K562 (cell line): ENCODE results near the gene G6PC3. TPM values are rescaled to one million over a fixed set of nuclear protein-coding genes. Genes with fewer than 3 reads are reported as not detected.
A peak's percentile ranks its signal among the peaks of the same experiment; 100 is the strongest.

Source experiments
- ATAC-seq: fragments of 200-7000 bp; cut with Tn5 transposase; 3 replicates; pipeline ENCODE4 v1.9.1; 2020; ENCODE audit warnings: moderate library complexity
- BruUV-seq: library from RNA; stranded (reverse); fragments of 400-500 nt; replicated peaks from 2 replicates; lab custom pipeline; 2021; lab: Mats Ljungman, UMichigan
- CTCF ChIA-PET: fragments of 300-600 bp; formaldehyde crosslinking; extraction: SDS; loops from one replicate; lab custom pipeline; 2021; ENCODE audit warnings: low intra/inter-chr PET ratio; lab: Yijun Ruan, JAX
- POLR2A ChIA-PET: fragments of 300-600, 350-650 bp; sonication (Branson Sonifier 250); formaldehyde crosslinking; extraction: SDS; loops from one replicate; lab custom pipeline; 2021; ENCODE audit warnings: antibody characterized with exemption, inconsistent platforms; lab: Yijun Ruan, JAX
- DNase-seq, 4 experiments: peaks; one replicate each; pipeline versions ENCODE4 v3.0.0 to v3.0.0-alpha.2; 2011 to 2018; ENCODE audit warnings: low spot score in 3 of 4, mixed read lengths in 3 of 4; ENCODE audit errors: extremely low read depth in 1 of 4
- FAIRE-seq: peaks from 2 replicates; lab custom pipeline; 2011; peaks lifted over from hg19 to GRCh38; lab: Jason Lieb, UNC
- H2AFZ ChIP-seq: 2 replicates; pipeline ENCODE4 v1.6.0; 2011; ENCODE audit warnings: low read depth, low read length, control low read depth, inconsistent platforms
- H3K27ac ChIP-seq: fragments of 200-600 bp; 3 replicates; pipeline ENCODE4 v1.8.0; 2011; ENCODE audit warnings: low read depth, mild to moderate bottlenecking, control low read depth, inconsistent platforms, low read length, moderate library complexity, mixed read lengths; ENCODE audit errors: extremely low read depth
- H3K27me3 ChIP-seq, 2 experiments: fragments of 300-600 bp in 1 of 2; 2 replicates in 1 of 2; 3 replicates in 1 of 2; pipeline versions ENCODE4 v1.6.0 to v1.8.0; 2011; ENCODE audit warnings: inconsistent platforms in 2 of 2, low read length in 2 of 2, mild to moderate bottlenecking in 1 of 2, mixed read lengths in 1 of 2, moderate library complexity in 1 of 2; ENCODE audit not compliant: control insufficient read depth in 2 of 2, insufficient read depth in 2 of 2
- H3K36me3 ChIP-seq: fragments of 300-600 bp; 3 replicates; pipeline ENCODE4 v1.8.0; 2011; ENCODE audit warnings: mild to moderate bottlenecking, low read length, inconsistent platforms; ENCODE audit not compliant: control insufficient read depth, insufficient read depth
- H3K4me1 ChIP-seq, 2 experiments: fragments of 200-600 bp in 1 of 2; replicated peaks in 1 of 2; 2 replicates in 1 of 2; 3 replicates in 1 of 2; pipeline versions ENCODE4 v1.5.1 to v1.8.0; 2011; ENCODE audit warnings: inconsistent platforms in 2 of 2, low read length in 2 of 2, mild to moderate bottlenecking in 1 of 2, mixed read lengths in 1 of 2, moderate library complexity in 1 of 2; ENCODE audit not compliant: control insufficient read depth in 2 of 2, insufficient read depth in 2 of 2
- H3K4me2 ChIP-seq: 2 replicates; pipeline ENCODE4 v1.6.1; 2011; ENCODE audit warnings: low read length, control low read depth, inconsistent platforms, mixed read lengths; ENCODE audit not compliant: insufficient read depth
- H3K4me3 ChIP-seq: fragments of 200-600 bp; sonication (generic), shearing (Covaris generic); 2 replicates; pipeline ENCODE4 v1.5.1; 2016; ENCODE audit warnings: control low read depth, inconsistent platforms
- H3K79me2 ChIP-seq: fragments of 200-600 bp; 3 replicates; pipeline ENCODE4 v1.8.0; 2011; ENCODE audit warnings: low read length, inconsistent platforms; ENCODE audit not compliant: control insufficient read depth, insufficient read depth
- H3K9ac ChIP-seq, 2 experiments: 2 replicates each; pipeline versions ENCODE4 v1.6.0 to v1.6.1; 2011; ENCODE audit warnings: low read depth in 2 of 2, low read length in 2 of 2, control low read depth in 1 of 2, inconsistent platforms in 1 of 2, mild to moderate bottlenecking in 1 of 2, mixed read lengths in 1 of 2; ENCODE audit not compliant: insufficient read depth in 1 of 2
- H3K9me1 ChIP-seq: one replicate; pipeline ENCODE4 v1.6.0; 2011; ENCODE audit warnings: inconsistent platforms, mild to moderate bottlenecking, low read length, moderate library complexity; ENCODE audit not compliant: control insufficient read depth, insufficient read depth
- H3K9me3 ChIP-seq: replicated peaks from 2 replicates; pipeline ENCODE4 v1.5.1; 2011; ENCODE audit warnings: low read depth, low read length, inconsistent platforms; ENCODE audit not compliant: control insufficient read depth, insufficient read depth
- H4K20me1 ChIP-seq: replicated peaks from 2 replicates; pipeline ENCODE4 v1.6.1; 2011; ENCODE audit warnings: low read length, inconsistent platforms, mixed read lengths; ENCODE audit not compliant: control insufficient read depth, insufficient read depth
- FOXJ2 ChIP-seq: fragments of 200-800 bp; sonication (Bioruptor generic); IDR thresholded peaks from 2 replicates; pipeline ENCODE4 v1.6.1; 2016; ENCODE audit warnings: missing genetic modification characterization, missing compliant biosample characterization
- NCOR1 ChIP-seq: fragments of 450-650 bp; IDR thresholded peaks from 2 replicates; pipeline ENCODE4 v1.6.1; 2016; ENCODE audit warnings: mild to moderate bottlenecking, moderate library complexity
- NELFE ChIP-seq: IDR thresholded peaks from 2 replicates; pipeline ENCODE4 v1.6.1; 2011; ENCODE audit warnings: mild to moderate bottlenecking; ENCODE audit not compliant: insufficient read depth, insufficient read length
- SMARCB1 ChIP-seq: IDR thresholded peaks from 2 replicates; pipeline ENCODE4 v1.6.1; 2011; ENCODE audit warnings: improper control_type of control experiment, low read depth; ENCODE audit not compliant: insufficient read length
- SPI1 ChIP-seq: IDR thresholded peaks from 2 replicates; pipeline ENCODE4 v1.6.1; 2011; ENCODE audit warnings: low read depth, low read length, control low read depth, borderline replicate concordance
- ZNF311 ChIP-seq: fragments of 250-450 bp; sonication (Bioruptor Pico); IDR thresholded peaks from 2 replicates; pipeline ENCODE4 v1.4.0; 2020; ENCODE audit warnings: mild to moderate bottlenecking, moderate library complexity
- WGBS: fragments of 100-300 bp; shearing (Covaris generic); methylation state at CpG from one replicate; pipeline ENCODE4 v1.1.6; 2016; ENCODE audit warnings: low coverage, mixed read lengths; ENCODE audit not compliant: insufficient coverage; ENCODE audit errors: missing lambda C conversion rate; 5-methylcytosine and 5-hydroxymethylcytosine counted together
- in situ Hi-C: fragments of 300-500 bp; cut with MboI; formaldehyde crosslinking; loops from 4 replicates; pipeline ENCODE4 v1.15.0; 2018; ENCODE audit warnings: inconsistent platforms, mixed read lengths
- intact Hi-C: fragments of 100-400 bp; cut with micrococcal nuclease; formaldehyde crosslinking; loops from 2 replicates; pipeline ENCODE4 v1.14.2; 2022
- polyA plus RNA-seq, 8 experiments: library from polyadenylated mRNA; depleted of rRNA in 4 of 8; stranded (reverse) in 5 of 8; unstranded in 3 of 8; fragments of >200 nt; fragmentation: Nextera tagmentation in 2 of 8; fragmentation: Illumina TruSeq in 1 of 8; extraction: Ambion mirVana in 2 of 8; extraction: Trizol in 1 of 8; gene quantifications; 2 replicates each; pipeline versions ENCODE4 v1.2.1 to v1.2.3, GENCODE V29; 2011 to 2014; ENCODE audit warnings: inconsistent platforms in 1 of 8, missing spikeins in 1 of 8
- total RNA-seq, 7 experiments: library from RNA; depleted of rRNA in 6 of 7; stranded (reverse); fragments of >200 nt in 6 of 7; fragmentation: Illumina TruSeq in 2 of 7; extraction: Trizol in 2 of 7; gene quantifications; 2 replicates each; pipeline versions ENCODE4 v1.2.1 to v1.2.3, GENCODE V29; 2011 to 2021; ENCODE audit warnings: low replicate concordance in 1 of 7
- TF ChIP-seq, protein P1 (sequence below): sonication (generic); formaldehyde crosslinking; IDR thresholded peaks from 2 replicates; pipeline ENCODE4 v1.8.1; 2023; ENCODE audit warnings: mild to moderate bottlenecking, missing genetic modification reagents
- TF ChIP-seq, protein P2 (sequence below): fragments of 450-650 bp; IDR thresholded peaks from 2 replicates; pipeline ENCODE4 v1.6.1; 2016

The G6PC3 gene
- total and polyA plus RNA-seq, 9 of the 15 experiments (the other 6 are each of a cell fraction or from before 2014, with no cell fraction given), result 10.4 to 57.8 (median 31.1) TPM

DNA sequence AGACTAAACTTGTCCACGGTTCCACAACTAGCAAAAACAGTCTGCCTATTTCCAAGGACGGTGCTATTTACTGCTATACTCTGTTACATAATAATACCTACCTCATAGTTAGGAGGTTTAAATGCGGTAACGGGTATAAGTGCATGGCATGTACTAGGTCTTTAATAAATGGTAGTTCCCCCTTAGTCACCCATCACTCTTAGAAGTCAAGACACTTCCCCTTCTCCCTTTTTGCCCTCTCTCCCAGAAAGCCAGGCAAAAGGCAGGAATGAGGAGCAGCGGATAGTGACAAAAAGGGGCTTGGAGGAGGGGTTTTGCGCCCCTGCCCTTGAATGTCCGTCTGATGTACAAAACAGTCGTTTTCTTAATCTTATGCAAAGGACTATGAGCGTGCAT lies 3.0 kb upstream of the G6PC3 start:
- H3K36me3 ChIP-seq, result peaks cover 18% of the 10 kb centered on the region
- in situ Hi-C loops (no loop called here), intact Hi-C loops (no loop called here)
- H3K27ac ChIP-seq, result peak overlapping the region; percentile 95
- DNase-seq (peak in 1 of 4 experiments; percentile 23), FAIRE-seq (no peak), ATAC-seq (no peak)
- BruUV-seq, result no TSS peak
- WGBS, result 47% methylated on average over 9 of the region's 9 CpGs
- H3K9me1 ChIP-seq, result no peaks in the 10 kb centered on the region
- ChIA-PET CTCF (no interaction called here), POLR2A (interaction anchor here (0.6 to 2.3 kb wide), 4 partner anchors 10 to 134 kb away, joined by 3 to 11 read pairs (median 4); no protein-coding TSS in a partner anchor)
- no peak overlapping the region for H3K4me3 ChIP-seq
- H3K4me2 ChIP-seq, result peak overlapping the region; percentile 99
- peak overlapping the region in 1 of 2 experiments; percentile 93; a peak in 2 of 4 replicates for H3K9ac ChIP-seq
- peaks cover 61% of the 10 kb centered on the region for H3K79me2 ChIP-seq
- peak overlapping the region; percentile 82 for H2AFZ ChIP-seq
- H3K9me3 ChIP-seq, result no peaks in the 10 kb centered on the region
- H4K20me1 ChIP-seq, result peaks cover 10% of the 10 kb centered on the region; the same call in 1 of the 2 replicates
- peaks cover 28 to 41% of the 10 kb centered on the region in 2 experiments; a peak in 4 of 5 replicates for H3K4me1 ChIP-seq
- TF ChIP-seq, protein P1, sequence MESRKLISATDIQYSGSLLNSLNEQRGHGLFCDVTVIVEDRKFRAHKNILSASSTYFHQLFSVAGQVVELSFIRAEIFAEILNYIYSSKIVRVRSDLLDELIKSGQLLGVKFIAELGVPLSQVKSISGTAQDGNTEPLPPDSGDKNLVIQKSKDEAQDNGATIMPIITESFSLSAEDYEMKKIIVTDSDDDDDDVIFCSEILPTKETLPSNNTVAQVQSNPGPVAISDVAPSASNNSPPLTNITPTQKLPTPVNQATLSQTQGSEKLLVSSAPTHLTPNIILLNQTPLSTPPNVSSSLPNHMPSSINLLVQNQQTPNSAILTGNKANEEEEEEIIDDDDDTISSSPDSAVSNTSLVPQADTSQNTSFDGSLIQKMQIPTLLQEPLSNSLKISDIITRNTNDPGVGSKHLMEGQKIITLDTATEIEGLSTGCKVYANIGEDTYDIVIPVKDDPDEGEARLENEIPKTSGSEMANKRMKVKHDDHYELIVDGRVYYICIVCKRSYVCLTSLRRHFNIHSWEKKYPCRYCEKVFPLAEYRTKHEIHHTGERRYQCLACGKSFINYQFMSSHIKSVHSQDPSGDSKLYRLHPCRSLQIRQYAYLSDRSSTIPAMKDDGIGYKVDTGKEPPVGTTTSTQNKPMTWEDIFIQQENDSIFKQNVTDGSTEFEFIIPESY (CRISPR knock-in tag), result 0 out of 2 replicates have a peak, but pooled peaks have one; percentile 6
- no peak for TF ChIP-seq SMARCB1
- TF ChIP-seq SPI1, result peak; percentile 59; the same call in 1 of the 2 replicates
- 0 out of 2 replicates have a peak, but pooled peaks have one; percentile 1 for TF ChIP-seq NCOR1
- TF ChIP-seq NELFE, result no peak
- TF ChIP-seq, protein P2, sequence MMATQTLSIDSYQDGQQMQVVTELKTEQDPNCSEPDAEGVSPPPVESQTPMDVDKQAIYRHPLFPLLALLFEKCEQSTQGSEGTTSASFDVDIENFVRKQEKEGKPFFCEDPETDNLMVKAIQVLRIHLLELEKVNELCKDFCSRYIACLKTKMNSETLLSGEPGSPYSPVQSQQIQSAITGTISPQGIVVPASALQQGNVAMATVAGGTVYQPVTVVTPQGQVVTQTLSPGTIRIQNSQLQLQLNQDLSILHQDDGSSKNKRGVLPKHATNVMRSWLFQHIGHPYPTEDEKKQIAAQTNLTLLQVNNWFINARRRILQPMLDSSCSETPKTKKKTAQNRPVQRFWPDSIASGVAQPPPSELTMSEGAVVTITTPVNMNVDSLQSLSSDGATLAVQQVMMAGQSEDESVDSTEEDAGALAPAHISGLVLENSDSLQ, result 0 out of 2 replicates have a peak, but pooled peaks have one; percentile 3
- 0 out of 2 replicates have a peak, but pooled peaks have one; percentile 14 for TF ChIP-seq ZNF311 (CRISPR knock-in tag)
- 0 out of 2 replicates have a peak, but pooled peaks have one; percentile 5 for TF ChIP-seq FOXJ2 (tag)
- no peaks in the 10 kb centered on the region for H3K27me3 ChIP-seq
